Activated CD8-positive, alpha-beta T cell treated with anti-CD3 and anti-CD28 coated beads for 36 hours (primary cell): ENCODE measurements around the gene R3HDM2. TPM values are rescaled to one million over a fixed set of nuclear protein-coding genes. Genes with fewer than 3 reads are reported as not detected.
"Not testable (repeated sequence)": the region's sequence is repeated elsewhere in the genome, so short reads cannot be mapped to it uniquely, and the experiment has no call there.

ENCODE experiments used
- ATAC-seq: fragments of 200-7000 bp; cut with Tn5 transposase; one replicate; pipeline ENCODE4 v1.10.0; 2021; ENCODE audit warnings: mild to moderate bottlenecking, moderate library complexity
- CTCF ChIA-PET: fragments of 350-600 bp; sonication (Branson Sonifier 250); formaldehyde crosslinking; loops from one replicate; lab custom pipeline; 2021; ENCODE audit warnings: antibody characterized with exemption; lab: Charles Lee
- POLR2A ChIA-PET: fragments of 350-600 bp; sonication (Branson Sonifier 250); formaldehyde crosslinking; loops from one replicate; lab custom pipeline; 2021; ENCODE audit warnings: antibody characterized with exemption; lab: Charles Lee
- DNase-seq: peaks from one replicate; pipeline ENCODE4 v3.0.0-alpha.2; 2020
- H3K27ac Mint-ChIP-seq: one replicate; pipeline ENCODE4 v1.8.0; 2021; ENCODE audit warnings: mild to moderate bottlenecking, mixed read lengths
- H3K27me3 Mint-ChIP-seq: one replicate; pipeline ENCODE4 v1.8.0; 2021; ENCODE audit warnings: mixed read lengths
- H3K36me3 Mint-ChIP-seq: one replicate; pipeline ENCODE4 v1.8.0; 2021; ENCODE audit warnings: low read depth, mixed read lengths
- H3K4me1 Mint-ChIP-seq: one replicate; pipeline ENCODE4 v1.8.0; 2021; ENCODE audit warnings: low read depth, mixed read lengths
- H3K4me3 Mint-ChIP-seq: one replicate; pipeline ENCODE4 v1.8.0; 2021; ENCODE audit warnings: mild to moderate bottlenecking, moderate library complexity, mixed read lengths
- H3K9me3 Mint-ChIP-seq: one replicate; pipeline ENCODE4 v1.8.0; 2021; ENCODE audit warnings: mixed read lengths
- intact Hi-C: fragments of 100-400 bp; cut with micrococcal nuclease; formaldehyde crosslinking; loops from one replicate; pipeline ENCODE4 v1.10.0; 2022
- total RNA-seq, 2 experiments: library from RNA; stranded (reverse); gene quantifications; one replicate each; pipeline ENCODE4 v1.2.3, GENCODE V29; 2021
- TF ChIP-seq, protein P1 (sequence below): fragments of 200-600 bp; IDR thresholded peaks from one replicate; pipeline ENCODE4 v1.8.0; 2022; ENCODE audit warnings: antibody characterized with exemption, mild to moderate bottlenecking

Gene R3HDM2
- total RNA-seq, 2 experiments from 2014 or later: 33.2 to 44.0 TPM

DNA sequence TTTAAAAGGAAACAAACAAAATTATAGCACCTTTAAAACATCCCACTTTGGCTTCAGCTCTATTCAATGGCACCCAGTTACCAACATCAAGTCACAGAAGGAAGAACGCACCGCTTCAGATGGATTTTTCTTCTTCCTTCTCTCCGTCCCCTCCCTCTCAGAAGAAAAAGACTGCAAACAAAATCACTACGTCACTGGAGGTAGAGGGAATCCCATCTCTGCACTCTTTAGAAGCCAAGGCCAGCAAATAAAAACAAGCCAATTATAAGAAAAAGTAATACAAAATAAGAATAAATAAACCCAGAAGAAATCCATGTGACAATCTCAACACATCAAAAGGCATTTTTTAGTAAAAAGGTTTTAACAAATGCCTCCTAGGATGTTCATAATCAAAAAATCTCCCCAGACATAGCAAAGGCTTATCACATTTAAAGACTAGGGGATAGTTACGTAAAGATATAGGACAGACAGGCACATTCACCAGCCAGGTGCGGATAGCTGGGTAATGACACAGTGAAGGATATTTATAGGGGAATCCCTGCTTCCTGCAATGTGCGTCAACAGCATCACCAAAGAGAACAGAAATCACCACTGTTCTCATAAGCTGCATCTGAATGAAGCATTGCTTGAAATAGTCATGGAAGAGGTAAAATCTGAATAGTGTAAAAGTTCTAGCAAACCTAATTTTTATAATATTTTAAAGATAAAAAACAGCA lies 89.4 kb downstream of the R3HDM2 start:
- H3K36me3 Mint-ChIP-seq: peaks cover 18% of the 10 kb centered on the region
- peaks cover under 1% of the 10 kb centered on the region for H3K9me3 Mint-ChIP-seq
- H3K4me1 Mint-ChIP-seq: peaks cover 33% of the 10 kb centered on the region
- no peak overlapping the region for H3K27ac Mint-ChIP-seq
- TF ChIP-seq, protein P1, sequence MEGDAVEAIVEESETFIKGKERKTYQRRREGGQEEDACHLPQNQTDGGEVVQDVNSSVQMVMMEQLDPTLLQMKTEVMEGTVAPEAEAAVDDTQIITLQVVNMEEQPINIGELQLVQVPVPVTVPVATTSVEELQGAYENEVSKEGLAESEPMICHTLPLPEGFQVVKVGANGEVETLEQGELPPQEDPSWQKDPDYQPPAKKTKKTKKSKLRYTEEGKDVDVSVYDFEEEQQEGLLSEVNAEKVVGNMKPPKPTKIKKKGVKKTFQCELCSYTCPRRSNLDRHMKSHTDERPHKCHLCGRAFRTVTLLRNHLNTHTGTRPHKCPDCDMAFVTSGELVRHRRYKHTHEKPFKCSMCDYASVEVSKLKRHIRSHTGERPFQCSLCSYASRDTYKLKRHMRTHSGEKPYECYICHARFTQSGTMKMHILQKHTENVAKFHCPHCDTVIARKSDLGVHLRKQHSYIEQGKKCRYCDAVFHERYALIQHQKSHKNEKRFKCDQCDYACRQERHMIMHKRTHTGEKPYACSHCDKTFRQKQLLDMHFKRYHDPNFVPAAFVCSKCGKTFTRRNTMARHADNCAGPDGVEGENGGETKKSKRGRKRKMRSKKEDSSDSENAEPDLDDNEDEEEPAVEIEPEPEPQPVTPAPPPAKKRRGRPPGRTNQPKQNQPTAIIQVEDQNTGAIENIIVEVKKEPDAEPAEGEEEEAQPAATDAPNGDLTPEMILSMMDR: no peak
- H3K27me3 Mint-ChIP-seq: no peaks in the 10 kb centered on the region
- no peak overlapping the region for H3K4me3 Mint-ChIP-seq
- POLR2A ChIA-PET: interaction anchor here (1.2 kb wide), 1 partner anchor 352 kb away, joined by 4 read pairs; the partner anchor contains the start of gene OS9
- DNase-seq (no peak), ATAC-seq (no peak)
- intact Hi-C loops: no loop called here
- CTCF ChIA-PET: interaction anchor here (1.1 to 2.4 kb wide), 7 partner anchors 9 to 127 kb away, joined by 3 to 7 read pairs (median 4); partner anchors contain the start of gene INHBE

DNA sequence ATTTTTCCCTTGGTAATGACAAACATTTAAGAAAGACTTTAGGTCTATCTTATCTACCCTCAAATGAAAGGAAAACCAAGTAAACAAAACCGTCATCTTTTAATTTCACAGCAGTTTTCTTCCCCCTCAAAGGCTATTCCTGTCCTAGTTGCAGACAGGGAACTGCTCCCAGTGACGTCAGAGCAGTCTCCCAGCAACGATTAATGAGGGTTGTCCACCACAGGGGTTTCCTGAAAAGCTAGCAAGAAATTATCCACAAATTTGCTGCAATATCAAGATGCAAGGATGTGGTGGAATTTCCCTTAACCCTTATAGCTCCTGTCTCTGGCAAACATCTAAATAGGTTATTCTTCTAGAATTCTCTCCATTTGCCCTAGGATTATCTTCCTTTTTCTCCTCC lies 90.7 kb downstream of the R3HDM2 start:
- intact Hi-C loops: no loop called here
- Mint-ChIP-seq H3K9me3 (peaks cover 3% of the 10 kb centered on the region), H3K27ac (no peak overlapping the region), H3K4me1 (peaks cover 29% of the 10 kb centered on the region), H3K36me3 (peaks cover 17% of the 10 kb centered on the region), H3K27me3 (no peaks in the 10 kb centered on the region), H3K4me3 (no peak overlapping the region)
- TF ChIP-seq, protein P1: no peak
- DNase-seq: no peak
- no peak for ATAC-seq
- ChIA-PET CTCF (interaction anchor here (1.0 to 1.6 kb wide), 2 partner anchors 76 to 118 kb away, joined by 3 read pairs; no protein-coding TSS in a partner anchor), POLR2A (interaction anchor here (0.6 kb wide), 1 partner anchor 149 kb away, joined by 3 read pairs; no protein-coding TSS in a partner anchor)

DNA sequence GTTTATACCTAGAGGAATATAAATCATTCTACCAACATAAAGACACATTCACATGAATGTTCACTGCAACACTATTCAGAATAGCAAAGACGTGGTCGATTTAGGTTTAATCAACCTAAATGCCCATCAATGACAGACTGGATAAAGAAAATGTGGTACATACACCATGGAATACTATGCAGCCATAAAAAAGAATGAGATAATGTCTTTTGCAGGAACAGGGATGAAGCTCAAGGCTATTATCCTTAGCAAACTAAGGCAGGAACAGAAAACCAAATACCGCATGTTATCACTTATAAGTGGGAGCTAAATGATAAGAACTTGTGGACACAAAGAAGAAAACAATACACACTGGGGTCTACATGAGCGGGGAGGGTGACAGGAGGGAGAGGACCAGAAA lies 94.5 kb downstream of the R3HDM2 start:
- intact Hi-C loops, H3K27me3 Mint-ChIP-seq, H3K27ac Mint-ChIP-seq, H3K4me1 Mint-ChIP-seq, ATAC-seq, H3K36me3 Mint-ChIP-seq, DNase-seq, H3K4me3 Mint-ChIP-seq, H3K9me3 Mint-ChIP-seq: not testable (repeated sequence)
- ChIA-PET POLR2A (interaction anchor here (1.2 kb wide), 1 partner anchor 117 kb away, joined by 5 read pairs; no protein-coding TSS in a partner anchor), CTCF (interaction anchor here (1.0 to 1.2 kb wide), 2 partner anchors 116 to 123 kb away, joined by 3 read pairs; partner anchors contain the start of gene GLI1)

DNA sequence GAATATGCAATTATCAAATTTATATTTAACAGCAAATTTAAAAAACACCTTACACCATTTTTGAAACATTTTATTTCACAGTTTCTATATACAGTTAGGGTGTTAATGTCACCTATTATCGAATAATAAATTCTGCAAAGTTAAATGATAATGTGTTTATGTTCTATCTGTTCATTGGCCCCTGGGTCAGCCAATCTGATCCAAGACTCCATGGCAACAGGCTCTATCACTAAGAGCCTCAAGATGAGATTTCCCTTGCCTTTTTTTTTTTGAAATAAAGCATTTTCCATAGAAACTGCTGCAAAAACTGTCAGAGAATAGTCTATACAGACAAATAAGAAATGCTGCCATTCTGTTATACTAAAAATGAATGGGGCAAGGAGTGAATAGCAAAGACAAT lies 96.6 kb downstream of the R3HDM2 start:
- ATAC-seq: no peak
- ChIA-PET POLR2A (interaction anchor here (0.8 kb wide), 1 partner anchor 32 kb away, joined by 4 read pairs; no protein-coding TSS in a partner anchor), CTCF (interaction anchor here (0.6 to 1.4 kb wide), 2 partner anchors 118 to 125 kb away, joined by 3 to 4 read pairs; partner anchors contain the start of gene GLI1)

DNA sequence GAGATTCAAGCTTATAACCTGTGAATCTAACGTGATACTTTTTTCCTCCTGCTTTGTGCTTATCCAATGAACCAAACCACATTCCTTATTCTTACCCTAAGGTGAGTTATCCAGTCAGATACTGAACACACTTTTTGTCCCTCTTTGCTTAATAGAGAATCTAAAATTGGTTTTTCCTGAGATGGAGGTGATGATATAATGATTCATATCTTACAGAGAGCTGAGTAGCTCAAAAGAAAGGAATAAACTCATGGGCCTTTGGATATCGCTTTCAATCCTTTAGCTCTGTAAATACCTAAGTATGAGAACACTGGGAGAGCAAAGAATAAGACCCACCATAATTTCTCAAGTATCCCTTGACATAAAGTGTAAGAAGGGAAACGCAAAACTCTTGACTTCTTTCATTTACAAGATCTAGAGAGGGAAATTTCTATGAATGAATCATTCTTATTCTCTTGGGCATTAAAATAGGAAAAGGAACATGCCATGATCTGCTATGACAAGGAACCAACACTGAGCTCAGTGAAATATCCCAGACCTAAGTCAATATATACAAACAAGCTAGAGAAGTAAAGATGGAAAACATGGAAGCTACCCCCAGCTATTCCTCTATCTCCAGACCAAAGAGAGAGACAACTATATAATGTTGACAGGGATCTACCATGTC lies 98.1 kb downstream of the R3HDM2 start:
- H3K36me3 Mint-ChIP-seq: peaks cover 10% of the 10 kb centered on the region
- TF ChIP-seq, protein P1: no peak
- ChIA-PET POLR2A (no interaction called here), CTCF (interaction anchor here (1.1 to 2.3 kb wide), 6 partner anchors 9 to 125 kb away, joined by 4 to 7 read pairs (median 5); no protein-coding TSS in a partner anchor)
- H3K9me3 Mint-ChIP-seq: peaks cover 3% of the 10 kb centered on the region
- intact Hi-C loops: no loop called here
- H3K27me3 Mint-ChIP-seq: no peaks in the 10 kb centered on the region
- H3K4me1 Mint-ChIP-seq: no peaks in the 10 kb centered on the region
- no peak overlapping the region for H3K4me3 Mint-ChIP-seq
- no peak for ATAC-seq
- H3K27ac Mint-ChIP-seq: no peak overlapping the region
- no peak for DNase-seq

More for the DNA sequence above, 96.6 kb downstream of the R3HDM2 start:
- Mint-ChIP-seq H3K4me1 (no peaks in the 10 kb centered on the region), H3K4me3 (no peak overlapping the region), H3K9me3 (peaks cover 3% of the 10 kb centered on the region), H3K27ac (no peak overlapping the region), H3K27me3 (no peaks in the 10 kb centered on the region), H3K36me3 (peaks cover 12% of the 10 kb centered on the region)
- intact Hi-C loops: no loop called here
- TF ChIP-seq, protein P1: no peak
- DNase-seq: no peak
